HG03025 (cell line): ENCODE measurements around the gene TM9SF4.
"Not testable (repeated sequence)": the region's sequence is repeated elsewhere in the genome, so short reads cannot be mapped to it uniquely, and the experiment has no call there.

Experiments used
- ATAC-seq: cut with Tn5 transposase; IDR thresholded peaks from one replicate; pipeline ENCODE4 v1.9.1; 2021; ENCODE audit warnings: mild to moderate bottlenecking, moderate library complexity; ENCODE audit not compliant: unreplicated experiment, low FRiP score

TM9SF4 gene

GRCh38 chr20:32089637-32090362 lies 19.7 kb upstream of the TM9SF4 start:
- ATAC-seq = no peak

- ATAC-seq = no peak
These were observed 17.6 kb upstream of the TM9SF4 start for GRCh38 chr20:32091888-32092346.

GRCh38 chr20:32098786-32099185 lies 10.7 kb upstream of the TM9SF4 start:
- no peak for ATAC-seq

GRCh38 chr20:32108814-32109391 lies 611 bp upstream of the TM9SF4 start:
- no peak for ATAC-seq

GRCh38 chr20:32110173-32110704 lies 725 bp downstream of the TM9SF4 start:
- no peak for ATAC-seq

GRCh38 chr20:32110727-32111126 lies 1.2 kb downstream of the TM9SF4 start:
- ATAC-seq = no peak

- ATAC-seq = no peak
These were observed 1.7 kb downstream of the TM9SF4 start for GRCh38 chr20:32111156-32111686.

GRCh38 chr20:32111753-32112152 lies 2.2 kb downstream of the TM9SF4 start:
- ATAC-seq = no peak

GRCh38 chr20:32112841-32113240 lies 3.3 kb downstream of the TM9SF4 start:
- ATAC-seq = no peak

GRCh38 chr20:32113591-32114260 lies 4.2 kb downstream of the TM9SF4 start:
- no peak for ATAC-seq

- ATAC-seq = no peak
These were observed 4.9 kb downstream of the TM9SF4 start for GRCh38 chr20:32114305-32114960.

- no peak for ATAC-seq
These were observed 5.8 kb downstream of the TM9SF4 start for GRCh38 chr20:32115211-32115767.

- no peak for ATAC-seq
These were observed 6.6 kb downstream of the TM9SF4 start for GRCh38 chr20:32116079-32116521.

GRCh38 chr20:32116796-32117195 lies 7.3 kb downstream of the TM9SF4 start:
- ATAC-seq = not testable (repeated sequence)

GRCh38 chr20:32118427-32118826 lies 8.9 kb downstream of the TM9SF4 start:
- ATAC-seq = not testable (repeated sequence)

- ATAC-seq = no peak
These were observed 10.2 kb downstream of the TM9SF4 start for GRCh38 chr20:32119734-32120133.

GRCh38 chr20:32121908-32122307 lies 12.4 kb downstream of the TM9SF4 start:
- not testable (repeated sequence) for ATAC-seq

GRCh38 chr20:32123088-32123487 lies 13.6 kb downstream of the TM9SF4 start:
- ATAC-seq = no peak

GRCh38 chr20:32124916-32125454 lies 15.5 kb downstream of the TM9SF4 start:
- no peak for ATAC-seq

- ATAC-seq = no peak
These were observed 16.0 kb downstream of the TM9SF4 start for GRCh38 chr20:32125506-32125905.
